Ishikawa (cell line): ENCODE results near the gene TMEM38B.

Experiments
- CEBPB ChIP-seq: IDR thresholded peaks from 2 replicates; pipeline ENCODE4 v1.6.1; 2012
- CREB1 ChIP-seq: IDR thresholded peaks from 2 replicates; pipeline ENCODE4 v1.6.1; 2012; ENCODE audit warnings: low read depth
- EGR1 ChIP-seq: IDR thresholded peaks from 2 replicates; pipeline ENCODE4 v1.6.1; 2012
- EP300 ChIP-seq: IDR thresholded peaks from 2 replicates; pipeline ENCODE4 v1.6.1; 2012; ENCODE audit warnings: borderline replicate concordance
- FOXM1 ChIP-seq: IDR thresholded peaks from 2 replicates; pipeline ENCODE4 v1.6.1; 2012; ENCODE audit warnings: low read depth, borderline replicate concordance
- NFIC ChIP-seq: IDR thresholded peaks from 2 replicates; pipeline ENCODE4 v1.6.1; 2012
- RAD21 ChIP-seq: IDR thresholded peaks from 2 replicates; pipeline ENCODE4 v1.6.1; 2012; ENCODE audit warnings: low read depth
- REST ChIP-seq: IDR thresholded peaks from 2 replicates; pipeline ENCODE4 v1.6.1; 2012; ENCODE audit warnings: low read depth, mild to moderate bottlenecking
- TAF1 ChIP-seq: IDR thresholded peaks from 2 replicates; pipeline ENCODE4 v1.6.1; 2012; ENCODE audit warnings: low read depth, mild to moderate bottlenecking
- TCF12 ChIP-seq: IDR thresholded peaks from 2 replicates; pipeline ENCODE4 v1.6.1; 2012; ENCODE audit warnings: low read depth
- TEAD4 ChIP-seq: IDR thresholded peaks from 2 replicates; pipeline ENCODE4 v1.6.1; 2012
- USF1 ChIP-seq: IDR thresholded peaks from 2 replicates; pipeline ENCODE4 v1.6.1; 2012
- YY1 ChIP-seq: IDR thresholded peaks from 2 replicates; pipeline ENCODE4 v1.6.1; 2012; ENCODE audit warnings: low read depth
- ZBTB7A ChIP-seq: IDR thresholded peaks from 2 replicates; pipeline ENCODE4 v1.6.1; 2012; ENCODE audit warnings: low read depth
- TF ChIP-seq, protein P1 (sequence below): IDR thresholded peaks from 2 replicates; pipeline ENCODE4 v1.6.1; 2012

TMEM38B gene

DNA sequence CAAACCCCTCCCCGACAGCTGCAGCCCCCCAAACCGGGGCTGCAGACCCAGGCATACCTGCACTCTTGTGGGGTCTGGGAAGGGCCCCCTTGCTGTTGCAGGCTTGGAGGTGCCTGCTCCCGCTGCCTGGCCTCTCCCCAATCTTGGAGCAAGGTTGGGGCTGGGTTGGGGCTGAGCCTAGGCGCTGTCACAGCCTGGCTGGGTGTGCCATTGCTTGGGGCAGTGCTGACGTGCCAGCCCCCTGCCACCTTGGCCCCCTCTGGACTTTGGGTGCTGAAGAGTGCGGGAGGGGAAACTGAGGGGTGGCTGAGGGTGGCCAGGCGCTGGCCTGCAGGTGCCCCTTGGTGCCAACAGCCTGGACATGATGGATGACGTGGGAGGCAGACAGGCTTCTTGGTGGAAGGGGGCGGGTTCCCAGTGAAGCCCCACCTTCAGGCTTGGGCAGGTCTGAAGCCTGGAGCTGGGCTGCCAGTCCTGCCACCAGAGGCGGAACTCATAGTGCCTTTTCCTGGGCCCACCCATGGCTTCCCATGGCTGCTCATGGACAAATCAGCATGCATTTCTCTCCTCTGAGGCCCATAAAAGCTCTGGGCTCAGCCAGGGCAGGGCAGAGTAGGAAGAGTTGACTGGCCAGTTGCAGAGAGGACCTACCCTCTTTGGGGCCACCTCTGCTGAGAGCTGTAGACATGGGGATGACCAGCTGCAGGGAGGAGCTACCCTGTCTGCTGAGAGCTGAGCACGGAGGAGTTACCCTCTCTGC is 19.1 kb downstream of the TMEM38B start:
- no peak for TF ChIP-seq CEBPB
- TF ChIP-seq TEAD4, result no peak
- TF ChIP-seq EGR1, result no peak
- no peak for TF ChIP-seq USF1
- no peak for TF ChIP-seq CREB1
- TF ChIP-seq TAF1, result no peak
- no peak for TF ChIP-seq TCF12
- TF ChIP-seq RAD21, result no peak
- no peak for TF ChIP-seq EP300
- TF ChIP-seq REST, result no peak
- TF ChIP-seq YY1, result no peak
- no peak for TF ChIP-seq FOXM1
- no peak for TF ChIP-seq NFIC
- TF ChIP-seq ZBTB7A, result no peak
- TF ChIP-seq, protein P1, sequence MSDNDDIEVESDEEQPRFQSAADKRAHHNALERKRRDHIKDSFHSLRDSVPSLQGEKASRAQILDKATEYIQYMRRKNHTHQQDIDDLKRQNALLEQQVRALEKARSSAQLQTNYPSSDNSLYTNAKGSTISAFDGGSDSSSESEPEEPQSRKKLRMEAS, result no peak

GRCh38 chr9:105714020-105714331 is 19.6 kb downstream of the TMEM38B start:
- no peak for TF ChIP-seq NFIC
- no peak for TF ChIP-seq CEBPB
- TF ChIP-seq, protein P1, result no peak
- no peak for TF ChIP-seq CREB1
- TF ChIP-seq TEAD4, result no peak
- no peak for TF ChIP-seq USF1

DNA sequence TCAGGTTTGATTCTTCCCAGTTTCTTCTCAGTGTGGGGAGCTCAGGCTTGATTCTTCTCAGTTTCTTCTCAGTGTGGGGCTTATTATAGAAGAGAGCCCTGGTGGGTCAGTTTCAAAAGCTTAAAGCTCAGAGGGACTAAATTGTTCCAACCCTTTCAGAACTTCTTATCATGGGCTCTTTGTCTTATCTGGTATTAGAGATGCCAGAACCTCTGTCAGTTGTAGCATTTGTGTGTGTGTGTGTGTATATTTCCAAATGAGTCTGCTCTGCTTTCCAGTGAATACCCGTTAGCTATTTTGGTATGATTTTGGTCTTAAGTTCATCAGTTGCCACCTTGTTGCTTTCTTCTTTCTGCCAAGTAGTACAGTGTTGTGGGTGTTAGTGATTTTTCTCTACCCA is 21.8 kb downstream of the TMEM38B start:
- TF ChIP-seq EGR1 (no peak), EP300 (no peak), FOXM1 (no peak), NFIC (no peak), USF1 (no peak)

- TF ChIP-seq YY1 (no peak), TAF1 (no peak), EP300 (no peak), ZBTB7A (no peak), TEAD4 (no peak), CREB1 (no peak), TCF12 (no peak), CEBPB (no peak), EGR1 (no peak)
Observed at GRCh38 chr9:105722099-105722498, 27.8 kb downstream of the TMEM38B start.

DNA sequence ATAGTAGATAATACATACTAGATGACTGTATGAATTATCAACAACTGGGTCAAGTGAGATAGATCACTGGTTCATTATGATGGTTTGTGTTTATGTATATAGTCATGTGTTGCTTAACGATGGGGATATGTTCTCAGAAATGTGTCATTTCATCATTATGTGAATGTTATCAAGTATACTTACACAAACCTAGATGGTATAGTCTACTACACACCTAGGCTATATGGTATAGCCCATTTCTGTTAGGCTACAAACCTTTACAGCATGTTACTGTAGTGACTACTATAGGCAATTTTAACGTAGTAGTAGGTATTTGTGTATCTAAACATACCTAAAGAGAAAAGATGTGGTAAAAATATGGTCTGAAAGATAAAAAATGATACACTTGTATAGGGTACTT is 31.0 kb downstream of the TMEM38B start:
- TF ChIP-seq TCF12, result no peak
- TF ChIP-seq USF1, result no peak
- TF ChIP-seq CREB1, result no peak
- no peak for TF ChIP-seq REST
- TF ChIP-seq EGR1, result no peak
- TF ChIP-seq ZBTB7A, result no peak
- no peak for TF ChIP-seq RAD21

- TF ChIP-seq, protein P1, result no peak
- TF ChIP-seq FOXM1 (no peak), USF1 (no peak), EGR1 (no peak), ZBTB7A (no peak), CREB1 (no peak), NFIC (no peak), EP300 (no peak)
Observed at GRCh38 chr9:105735366-105735765, 41.0 kb downstream of the TMEM38B start.
